ENCODE results near the gene GSTM4. TPM values are rescaled to one million over a fixed set of nuclear protein-coding genes. Genes with fewer than 3 reads are reported as not detected.
"Not testable (repeated sequence)": the region's sequence is repeated elsewhere in the genome, so short reads cannot be mapped to it uniquely, and the experiment has no call there.

Gene GSTM4
- total RNA-seq, 4 donors from 2014 or later: 33.1 to 43.1 (median 39.1) TPM

GRCh38 chr1:109697066-109697465 lies 41.2 kb downstream of the GSTM4 start:
- no peaks in the 10 kb centered on the region for H3K27me3 ChIP-seq
- no peak overlapping the region for H3K4me3 ChIP-seq
- TF ChIP-seq EP300 (IDR thresholded peaks at IDR 0.05): no peak
- TF ChIP-seq POLR2AphosphoS5 (IDR thresholded peaks at IDR 0.05): no peak
- TF ChIP-seq CTCF (IDR thresholded peaks at IDR 0.05): no peak
- TF ChIP-seq POLR2A (IDR thresholded peaks at IDR 0.05; ENCODE audit: low read depth): no peak
- H3K27ac ChIP-seq (replicated peaks in 1 of 4): no peak overlapping the region
- no peak for DNase-seq (ENCODE audit: extremely low spot score)
- intact Hi-C loops (cut with DNase I): no loop called here
- H3K36me3 ChIP-seq: no peaks in the 10 kb centered on the region
- H3K9me3 ChIP-seq: no peaks in the 10 kb centered on the region
- no CpG with 5 or more reads among the region's 4 CpGs for WGBS
- no peaks in the 10 kb centered on the region for H3K4me1 ChIP-seq

GRCh38 chr1:109697861-109698260 lies 42.0 kb downstream of the GSTM4 start:
- H3K27me3 ChIP-seq; H3K4me1 ChIP-seq; H3K27ac ChIP-seq (replicated peaks in 1 of 4); H3K9me3 ChIP-seq; intact Hi-C loops (cut with DNase I); H3K4me3 ChIP-seq; H3K36me3 ChIP-seq; DNase-seq (ENCODE audit: extremely low spot score): not testable (repeated sequence)
- no CpG with 5 or more reads among the region's 4 CpGs for WGBS

- H3K36me3 ChIP-seq; intact Hi-C loops (cut with DNase I): not testable (repeated sequence)
Observed at GRCh38 chr1:109702940-109703339, 47.0 kb downstream of the GSTM4 start.

GRCh38 chr1:109704173-109704572 lies 48.3 kb downstream of the GSTM4 start:
- WGBS: 73% methylated on average over 8 of the region's 8 CpGs

More at GRCh38 chr1:109702940-109703339, 47.0 kb downstream of the GSTM4 start:
- not testable (repeated sequence) for H3K9me3 ChIP-seq; H3K4me1 ChIP-seq; H3K27me3 ChIP-seq; DNase-seq (ENCODE audit: extremely low spot score); H3K27ac ChIP-seq (replicated peaks in 1 of 4); H3K4me3 ChIP-seq
- WGBS: 100% methylated on average over 3 of the region's 3 CpGs

GRCh38 chr1:109705411-109705810 lies 49.5 kb downstream of the GSTM4 start:
- no peaks in the 10 kb centered on the region for H3K36me3 ChIP-seq
- DNase-seq (ENCODE audit: extremely low spot score): no peak
- H3K27ac ChIP-seq (replicated peaks in 1 of 4): no peak overlapping the region
- 91% methylated on average over 3 of the region's 4 CpGs for WGBS
- no peak for TF ChIP-seq POLR2A (IDR thresholded peaks at IDR 0.05; ENCODE audit: low read depth)
- TF ChIP-seq EP300 (IDR thresholded peaks at IDR 0.05): no peak
- no peak for TF ChIP-seq POLR2AphosphoS5 (IDR thresholded peaks at IDR 0.05)
- TF ChIP-seq CTCF (IDR thresholded peaks at IDR 0.05): no peak
- no peaks in the 10 kb centered on the region for H3K27me3 ChIP-seq
- no peaks in the 10 kb centered on the region for H3K4me1 ChIP-seq
- intact Hi-C loops (cut with DNase I): no loop called here
- H3K4me3 ChIP-seq: no peak overlapping the region
- H3K9me3 ChIP-seq: no peaks in the 10 kb centered on the region

More at GRCh38 chr1:109704173-109704572, 48.3 kb downstream of the GSTM4 start:
- TF ChIP-seq POLR2A (IDR thresholded peaks at IDR 0.05; ENCODE audit: low read depth) (no peak), POLR2AphosphoS5 (IDR thresholded peaks at IDR 0.05) (no peak), CTCF (IDR thresholded peaks at IDR 0.05) (no peak), EP300 (IDR thresholded peaks at IDR 0.05) (no peak)
- Histone ChIP-seq H3K4me3 (no peak overlapping the region), H3K9me3 (no peaks in the 10 kb centered on the region), H3K4me1 (no peaks in the 10 kb centered on the region), H3K27ac (replicated peaks in 1 of 4) (no peak overlapping the region), H3K27me3 (no peaks in the 10 kb centered on the region), H3K36me3 (no peaks in the 10 kb centered on the region)
- intact Hi-C loops (cut with DNase I): no loop called here
- no peak for DNase-seq (ENCODE audit: extremely low spot score)

- H3K4me1 ChIP-seq; H3K9me3 ChIP-seq; intact Hi-C loops (cut with DNase I); DNase-seq (ENCODE audit: extremely low spot score); H3K27ac ChIP-seq (replicated peaks in 1 of 4); H3K27me3 ChIP-seq; H3K36me3 ChIP-seq; H3K4me3 ChIP-seq: not testable (repeated sequence)
- 71% methylated on average over 4 of the region's 4 CpGs for WGBS
Observed at GRCh38 chr1:109708949-109709348, 53.0 kb downstream of the GSTM4 start.

GRCh38 chr1:109709822-109710221 lies 53.9 kb downstream of the GSTM4 start:
- H3K9me3 ChIP-seq; H3K27ac ChIP-seq (replicated peaks in 1 of 4); H3K4me1 ChIP-seq; H3K36me3 ChIP-seq; H3K27me3 ChIP-seq; intact Hi-C loops (cut with DNase I); DNase-seq (ENCODE audit: extremely low spot score); H3K4me3 ChIP-seq: not testable (repeated sequence)
